HK-2 (cell line): ENCODE results near the gene CD59.
"Not testable (repeated sequence)": the region's sequence is repeated elsewhere in the genome, so short reads cannot be mapped to it uniquely, and the experiment has no call there.

Source experiments
- DNase-seq: peaks from one replicate; pipeline ENCODE4 v3.0.0-alpha.2; 2018; ENCODE audit not compliant: unreplicated experiment

Gene CD59

DNA sequence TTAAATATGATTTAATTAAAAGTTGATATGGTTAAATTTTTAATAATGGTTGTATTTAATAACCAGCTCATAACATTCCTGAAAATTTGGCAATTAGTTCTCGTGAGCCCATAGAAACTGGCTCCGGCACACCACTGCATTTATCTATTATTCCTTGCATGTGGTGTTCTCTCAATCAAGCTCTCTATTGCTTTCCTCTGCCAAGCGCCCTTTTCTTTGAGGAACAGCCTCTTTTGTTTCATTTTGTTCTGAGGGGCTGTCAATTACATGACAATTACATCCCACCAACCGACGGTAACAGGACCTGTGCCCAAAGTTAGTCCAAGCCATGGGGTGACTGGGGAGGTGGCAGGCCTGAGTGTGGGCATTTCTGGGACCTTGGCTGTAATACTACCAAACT, 43.7 kb downstream of the CD59 start:
- DNase-seq, result no peak

- DNase-seq, result peak; percentile 72
These were observed 44.2 kb downstream of the CD59 start for GRCh38 chr11:33692013-33692504.

- no peak for DNase-seq
These were observed 45.0 kb downstream of the CD59 start for GRCh38 chr11:33691066-33691864.

DNA sequence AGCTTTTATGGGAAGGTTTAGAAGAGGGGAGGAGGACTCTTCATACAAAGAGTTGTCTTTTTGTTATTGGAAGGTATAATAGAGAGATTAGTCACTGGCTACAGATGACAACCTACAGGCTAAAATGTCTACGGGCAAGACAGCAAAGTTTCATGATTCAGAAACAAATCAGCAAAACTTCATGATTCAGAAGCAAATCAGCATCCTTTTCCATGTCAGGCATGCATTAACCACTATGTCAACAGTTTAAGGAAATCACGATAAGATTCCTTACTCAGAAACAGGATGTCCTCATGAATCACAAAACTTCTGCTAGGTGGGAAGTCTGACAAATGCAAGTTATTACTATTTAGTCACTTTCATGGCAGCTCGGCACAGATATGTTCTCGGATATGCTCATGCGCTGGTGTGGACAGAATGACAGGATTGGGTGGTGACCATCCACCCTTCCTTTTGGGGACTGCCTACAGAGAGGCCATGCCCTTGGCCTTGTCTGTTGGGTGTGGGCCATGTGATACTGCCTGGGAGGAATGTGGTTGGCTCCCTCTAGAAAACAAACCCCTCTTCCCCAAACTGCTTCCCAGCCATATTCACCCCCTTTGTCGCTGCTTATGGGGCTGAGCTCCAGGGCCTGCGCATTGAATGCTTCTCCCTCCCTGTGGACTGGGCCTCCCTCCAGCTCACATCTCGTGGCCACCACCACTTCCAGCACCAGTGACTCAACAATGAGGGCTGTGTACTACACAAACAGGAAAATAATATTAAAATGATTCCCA, 45.7 kb downstream of the CD59 start:
- DNase-seq, result peak; percentile 69

- DNase-seq, result no peak
These were observed 46.7 kb downstream of the CD59 start for GRCh38 chr11:33689501-33689900.

- no peak for DNase-seq
These were observed 47.1 kb downstream of the CD59 start for GRCh38 chr11:33689085-33689484.

- no peak for DNase-seq
These were observed 48.3 kb downstream of the CD59 start for GRCh38 chr11:33687733-33688479.

DNA sequence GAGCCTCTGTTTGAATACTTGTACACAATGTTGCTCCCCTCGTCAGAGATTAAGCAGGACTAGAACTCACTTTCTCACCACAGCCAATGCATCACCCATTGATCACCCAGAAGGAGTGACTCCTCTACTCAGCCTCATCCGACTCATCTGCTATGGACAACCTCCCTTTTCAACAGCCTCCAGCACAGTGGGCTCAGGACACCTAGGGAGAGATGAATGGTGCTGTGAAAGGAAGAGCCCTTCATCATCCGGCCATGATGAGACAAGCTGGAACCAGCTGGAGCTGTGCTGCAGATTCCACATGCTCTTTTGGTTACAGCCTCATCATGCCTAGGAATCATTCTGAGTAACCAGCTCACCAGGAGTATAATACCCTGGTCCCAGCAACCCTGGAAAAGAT, 51.1 kb downstream of the CD59 start:
- no peak for DNase-seq

DNA sequence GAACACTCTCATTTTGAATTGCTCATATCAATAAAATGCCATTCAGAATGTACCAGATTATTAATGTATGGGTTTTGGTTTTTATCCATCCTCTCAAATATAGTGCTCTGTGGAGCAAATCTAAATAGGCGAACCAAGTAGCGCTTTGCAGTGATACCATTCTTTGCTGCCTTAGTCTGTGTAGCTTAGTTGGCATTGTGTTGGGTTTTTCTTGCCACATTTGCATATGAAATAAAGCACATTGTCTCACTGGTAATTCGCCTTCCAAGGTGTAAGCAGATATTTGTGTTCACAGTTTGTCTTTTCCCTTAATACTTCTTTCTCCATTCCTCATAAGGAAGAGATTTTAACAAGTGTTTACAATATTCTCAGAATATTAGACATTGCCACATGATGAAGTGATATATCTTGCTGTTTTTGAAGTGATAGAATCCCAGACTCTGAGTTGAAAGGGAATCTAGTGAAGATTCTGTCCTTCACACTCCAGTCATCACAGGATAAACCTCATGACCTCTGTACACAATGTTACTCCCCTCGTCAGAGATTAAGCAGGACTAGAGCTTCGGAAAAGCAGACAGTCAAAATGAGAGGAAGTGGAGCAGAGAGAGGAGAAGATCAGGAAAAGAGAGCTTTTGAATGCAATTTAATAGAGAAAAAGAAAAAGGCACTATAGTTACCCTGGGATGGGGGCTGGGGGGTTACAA, 52.1 kb downstream of the CD59 start:
- no peak for DNase-seq

DNA sequence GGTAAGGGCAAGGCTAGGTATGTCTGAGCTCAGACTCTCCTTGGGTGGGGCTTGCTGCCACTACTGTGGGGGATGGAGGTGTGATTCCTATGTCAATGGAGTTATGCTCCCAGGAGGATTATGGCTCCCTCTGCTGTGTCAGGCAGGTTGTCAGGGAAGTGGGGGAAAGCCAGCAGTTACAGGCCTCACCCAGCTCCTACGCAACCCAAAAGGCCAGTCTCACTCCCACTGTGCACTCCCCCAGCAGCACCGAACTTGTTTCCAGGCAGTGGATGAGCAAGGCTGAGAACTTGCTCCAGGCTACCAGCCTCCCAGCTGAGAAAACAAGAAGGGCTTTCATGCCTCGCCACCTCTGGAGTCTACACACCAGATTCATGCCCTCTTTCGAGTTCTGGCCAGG, 53.8 kb downstream of the CD59 start:
- DNase-seq, result no peak

DNA sequence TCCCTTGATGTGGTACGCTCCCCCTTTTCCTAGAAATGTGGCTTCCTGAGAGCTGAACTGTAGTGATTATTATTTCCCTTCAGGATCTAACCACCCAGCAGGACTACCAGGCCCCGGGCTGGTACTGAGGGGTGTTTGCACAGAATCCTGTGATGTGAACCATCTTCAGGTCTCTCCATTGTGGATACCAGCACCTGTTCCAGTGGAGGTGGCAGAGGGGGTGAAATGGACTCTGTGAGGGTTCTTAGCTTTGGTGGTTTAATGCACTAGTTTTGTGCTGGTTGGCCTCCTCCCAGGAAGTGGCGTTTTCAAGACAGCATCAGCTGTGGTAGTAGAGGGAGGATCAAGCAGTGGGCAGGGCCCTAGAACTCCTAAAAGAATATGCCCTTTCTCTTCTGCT, 54.2 kb downstream of the CD59 start:
- DNase-seq, result no peak

GRCh38 chr11:33678616-33679015, 57.6 kb downstream of the CD59 start:
- DNase-seq, result not testable (repeated sequence)

DNA sequence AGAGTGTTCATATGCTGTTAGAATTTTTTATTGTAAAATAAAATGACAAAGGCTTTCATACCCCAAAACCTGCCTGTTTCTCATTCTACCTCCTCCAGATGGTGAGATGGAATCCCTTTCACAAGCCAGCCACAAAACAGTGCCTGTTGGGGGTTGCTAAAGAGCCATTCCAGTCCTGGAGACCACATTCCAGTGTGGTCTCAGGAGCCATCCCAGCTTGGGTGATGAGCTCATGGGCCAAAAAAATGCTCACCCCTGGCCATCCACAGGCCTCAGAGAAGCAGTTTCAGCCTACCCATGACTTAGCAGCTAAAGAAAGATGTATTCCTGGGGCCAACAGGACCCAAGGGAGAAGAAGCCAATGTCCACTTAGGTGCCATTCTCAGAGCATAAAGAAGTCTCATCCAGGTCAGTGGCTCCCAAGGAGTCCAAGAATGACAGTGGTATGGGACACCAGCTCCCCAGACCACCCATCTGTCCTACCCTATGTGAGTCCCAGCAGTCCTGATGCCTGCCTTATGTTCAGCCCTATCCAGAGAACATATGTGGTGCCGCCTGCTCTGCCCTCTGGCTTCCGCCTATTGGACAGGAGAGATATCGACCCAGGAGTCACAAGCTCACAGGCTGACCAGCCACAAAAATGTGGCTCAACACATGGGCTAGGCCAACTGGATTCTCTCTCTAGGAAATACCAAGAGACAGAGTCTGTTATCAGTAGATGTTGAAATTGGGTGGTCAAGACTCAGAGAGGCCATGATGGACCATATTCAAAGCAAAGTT, 62.0 kb downstream of the CD59 start:
- DNase-seq, result no peak

DNA sequence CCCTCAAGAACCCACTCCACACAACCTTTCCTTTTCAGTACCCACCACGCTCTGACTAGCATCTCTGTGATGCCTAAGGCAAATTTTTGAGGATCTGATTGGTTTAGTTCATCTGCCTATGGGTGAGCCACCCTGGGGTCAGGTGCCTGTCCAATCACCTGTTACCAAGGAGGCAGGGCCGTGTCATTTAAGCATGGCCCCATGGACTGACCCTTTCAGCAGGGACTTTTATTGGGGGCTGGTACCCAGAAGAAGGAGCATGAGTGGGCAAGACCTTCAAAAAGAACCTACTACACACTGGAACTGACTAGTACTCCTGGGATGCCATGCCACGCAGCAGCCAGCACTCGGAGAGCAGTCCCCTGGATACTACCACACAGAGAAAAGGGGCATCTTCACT, 64.0 kb downstream of the CD59 start:
- no peak for DNase-seq

- DNase-seq, result no peak
These were observed 65.8 kb downstream of the CD59 start for GRCh38 chr11:33670250-33671011.

DNA sequence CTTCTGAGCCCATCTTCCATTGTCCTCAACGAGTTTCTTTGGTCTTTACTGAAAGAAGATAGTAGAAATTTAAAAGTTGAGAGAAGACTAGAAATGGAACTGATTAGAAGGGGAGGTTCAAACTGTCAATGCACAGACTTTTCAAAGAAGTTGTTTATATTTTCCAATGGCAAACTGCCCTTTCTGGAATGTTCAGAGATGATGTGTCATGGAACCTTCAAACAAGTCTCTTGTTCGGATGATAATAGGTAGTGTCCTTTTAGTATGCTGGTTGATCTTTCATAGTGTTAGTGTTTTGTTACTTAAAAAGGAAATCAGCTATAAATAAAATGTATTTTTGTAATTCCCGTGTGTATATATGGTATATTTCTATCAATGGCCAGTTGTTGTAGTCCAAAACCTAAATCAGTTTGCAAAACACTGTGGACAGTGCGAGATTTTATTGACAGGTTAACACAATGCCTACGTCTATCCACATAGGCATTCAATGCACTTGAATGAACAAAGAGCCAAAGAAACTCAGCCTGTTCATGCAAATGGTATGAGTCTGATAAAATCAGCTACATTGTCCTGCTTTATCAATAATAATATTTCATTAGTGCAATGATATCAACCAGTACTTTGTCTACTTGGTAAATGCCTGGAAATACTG, 66.5 kb downstream of the CD59 start:
- DNase-seq, result no peak

- DNase-seq, result no peak
These were observed 67.1 kb downstream of the CD59 start for GRCh38 chr11:33668951-33669596.

- DNase-seq, result no peak
These were observed 67.8 kb downstream of the CD59 start for GRCh38 chr11:33668468-33668825.

DNA sequence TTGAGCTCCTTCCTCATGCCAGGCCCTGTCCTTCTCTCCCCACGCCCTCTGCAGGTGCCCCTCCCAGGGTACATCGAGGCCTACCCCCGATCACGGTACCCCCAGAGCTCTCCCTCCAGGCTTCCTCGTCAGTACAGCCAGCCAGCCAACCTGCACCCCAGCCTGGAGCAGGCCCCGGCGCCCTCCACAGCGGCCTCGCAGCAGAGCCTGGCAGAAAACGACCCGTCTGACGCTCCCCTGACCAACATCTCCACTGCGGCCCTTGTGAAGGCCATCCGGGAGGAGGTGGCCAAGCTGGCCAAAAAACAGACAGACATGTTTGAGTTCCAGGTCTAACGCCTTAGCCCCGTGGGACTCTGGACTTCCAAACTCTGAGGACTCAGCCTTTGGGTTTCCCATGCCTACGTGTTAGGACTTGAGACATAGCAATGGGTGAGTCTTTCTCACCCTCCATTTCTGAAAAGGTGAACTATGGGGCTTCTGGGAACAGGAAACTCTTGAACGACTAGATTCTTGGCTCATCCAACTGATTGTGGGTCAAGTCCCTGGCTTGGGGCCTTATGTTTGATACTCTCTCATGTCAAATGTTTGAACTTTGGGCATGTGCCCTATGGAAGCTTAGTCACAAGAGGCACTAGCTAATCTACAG, 68.3 kb downstream of the CD59 start:
- no peak for DNase-seq
